DMS114 treated with DMSO at 0.1 percent for 48 hours (cell line): ENCODE data around the gene SLC29A3.
A peak's percentile ranks its signal among the peaks of the same experiment; 100 is the strongest.
"Not testable (repeated sequence)": the region's sequence is repeated elsewhere in the genome, so short reads cannot be mapped to it uniquely, and the experiment has no call there.

Experiments used
- DNase-seq: peaks from one replicate; lab custom pipeline; 2025; ENCODE audit not compliant: unreplicated experiment; lab: John Stamatoyannopoulos, UW

The SLC29A3 gene

DNA sequence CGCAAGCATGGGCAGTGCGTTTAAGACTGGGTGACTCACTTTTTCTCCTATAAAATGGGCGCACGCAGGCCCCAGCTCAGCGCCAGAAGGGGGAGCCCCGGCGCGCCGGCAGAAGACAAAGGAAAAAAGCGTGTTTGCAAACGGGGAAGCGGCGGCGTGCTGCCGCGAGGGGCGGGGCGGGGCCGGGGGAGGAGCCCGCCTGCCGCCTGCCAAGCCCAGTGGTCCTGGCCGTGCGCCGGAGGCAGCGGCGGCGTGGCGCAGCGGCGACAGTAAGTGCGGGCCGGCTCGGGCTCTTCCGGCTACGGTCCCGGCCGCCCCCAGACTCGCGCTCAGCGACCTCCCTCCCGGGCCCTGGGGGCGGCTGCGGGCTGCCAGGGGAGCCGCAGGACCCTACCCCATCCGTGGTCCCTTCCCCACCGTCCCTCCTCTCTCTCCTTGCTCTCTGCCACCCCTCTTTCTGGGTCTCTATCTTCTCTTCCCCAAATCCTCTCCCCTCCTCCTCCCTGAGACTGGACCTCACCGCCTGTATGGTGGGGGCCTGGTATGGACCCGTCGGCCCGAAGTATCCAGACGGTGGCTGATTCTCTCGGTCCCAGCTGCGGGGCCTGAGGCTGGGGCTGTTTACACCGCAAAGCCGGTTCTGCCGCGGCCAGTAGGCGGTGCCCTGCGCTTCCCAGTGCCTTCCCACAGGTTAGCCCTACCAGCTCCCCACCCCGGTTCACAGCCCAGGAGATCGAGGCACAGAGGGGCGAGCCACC is at the start of gene SLC29A3:
Gene SLC29A3, plus strand, starts transcription at position 218 of the 758 bp plus-strand sequence. Its CDS starts 51 bp downstream, at position 269.
- peak; percentile 79 for DNase-seq

DNA sequence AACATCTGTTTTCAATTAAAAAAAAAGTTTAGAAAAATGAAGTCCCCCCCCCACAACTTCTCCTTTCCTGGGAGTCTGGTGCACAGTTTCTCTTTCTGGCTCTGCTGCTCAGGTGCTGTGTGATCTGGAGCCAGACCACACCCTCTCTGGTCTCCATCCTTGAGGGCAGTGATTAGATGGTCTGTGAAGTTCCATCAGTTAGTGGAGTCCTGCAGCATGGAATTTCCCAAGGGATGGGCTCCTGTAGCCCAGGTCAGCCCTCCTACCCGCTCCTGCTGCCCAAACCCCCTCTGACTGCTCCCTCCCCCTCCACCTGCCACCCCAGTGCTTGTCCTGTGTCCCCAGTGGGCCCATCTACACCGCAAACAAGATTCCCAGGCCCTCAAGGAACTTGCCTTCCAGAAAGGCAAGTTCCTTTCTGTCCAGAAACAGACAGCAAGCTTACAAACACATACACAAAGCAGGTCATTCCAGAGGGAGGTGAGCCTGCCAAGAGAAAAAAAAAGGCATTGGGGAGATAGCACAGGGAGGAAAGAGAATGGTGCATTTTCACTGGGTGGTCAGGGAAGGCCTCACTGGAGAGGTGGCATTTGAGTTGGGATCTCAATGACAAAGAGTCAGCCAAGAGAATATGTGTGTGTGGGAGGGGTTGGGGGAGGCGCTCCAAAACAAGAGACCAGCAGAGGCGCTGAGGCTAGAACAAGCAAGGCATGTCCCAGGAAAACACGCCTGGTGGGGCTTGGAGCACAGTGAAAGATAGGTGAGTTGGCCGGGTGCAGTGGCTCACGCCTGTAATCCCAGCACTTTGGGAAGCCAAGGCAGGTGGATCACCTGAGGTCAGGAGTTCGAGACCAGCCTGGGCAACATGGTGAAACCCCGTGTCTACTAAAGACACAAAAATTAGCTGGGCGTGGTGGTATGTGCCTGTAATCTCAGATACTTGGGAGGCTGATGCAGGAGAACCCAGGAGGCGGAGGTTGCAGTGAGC is 49.5 kb upstream of the SLC29A3 start:
- no peak for DNase-seq

DNA sequence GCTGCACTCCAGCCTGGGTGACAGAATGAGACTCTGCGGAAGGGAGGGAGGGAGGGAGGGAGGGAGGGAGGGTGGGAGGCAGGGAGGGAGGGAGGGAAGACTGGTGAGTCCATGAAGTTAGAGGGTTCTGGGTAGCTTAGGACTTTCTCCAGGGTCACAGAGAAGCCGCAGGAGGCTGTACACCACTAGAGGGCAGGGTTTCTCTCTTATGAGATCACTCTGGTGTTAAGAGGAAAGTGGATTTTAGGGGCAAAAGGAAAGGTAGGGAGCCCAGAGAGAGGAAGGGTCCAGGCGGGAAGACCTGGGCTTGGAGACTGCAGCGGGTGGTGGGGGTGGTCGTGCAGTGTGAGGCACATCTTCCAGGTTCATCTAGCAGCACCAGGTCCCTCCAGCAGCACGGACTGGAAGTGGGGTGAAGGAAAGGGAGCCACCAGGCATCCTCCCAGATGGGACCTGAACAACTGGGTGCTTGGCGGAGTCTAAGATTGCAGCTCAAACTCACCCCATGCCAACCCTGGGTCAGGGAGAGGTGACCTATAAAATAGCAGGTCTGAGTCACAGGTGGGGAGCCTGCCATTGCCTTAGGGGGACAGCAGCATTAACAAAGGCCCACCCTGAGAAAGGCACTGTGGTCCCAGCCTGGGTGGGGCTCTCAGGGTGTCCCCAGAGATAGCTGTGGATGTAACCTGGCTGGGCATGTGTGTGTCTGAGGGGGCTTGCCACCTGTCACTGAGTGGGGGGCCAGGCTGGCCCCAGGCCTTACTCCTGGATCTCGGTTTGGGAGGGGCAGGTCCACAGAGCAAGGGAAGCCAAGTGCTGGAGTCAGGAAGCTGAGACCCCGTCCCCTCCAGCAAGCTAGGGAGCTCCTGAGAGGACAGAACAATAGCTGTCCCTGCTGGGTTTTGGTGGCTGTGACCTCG is 48.5 kb upstream of the SLC29A3 start:
- peak; percentile 47 for DNase-seq

DNA sequence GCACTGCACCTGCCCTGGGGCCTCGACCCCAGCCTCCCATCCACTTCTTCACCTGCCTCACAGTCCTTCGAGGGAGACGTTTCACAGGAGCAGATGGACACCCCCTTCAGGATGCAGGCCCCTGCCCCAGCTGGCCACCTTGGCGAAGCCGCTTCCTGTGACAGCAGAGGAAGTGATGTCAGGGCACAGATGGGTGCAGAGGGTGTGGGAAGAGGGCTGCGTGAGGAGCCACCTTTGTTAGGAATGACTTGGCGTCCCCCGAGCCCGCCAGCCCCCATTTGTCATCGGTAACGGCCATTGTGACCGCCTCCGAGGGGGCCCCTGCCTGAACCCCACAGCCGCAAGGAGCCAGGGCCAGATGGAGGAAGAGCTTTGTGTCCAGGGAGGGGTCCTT is 47.4 kb upstream of the SLC29A3 start:
- no peak for DNase-seq

DNA sequence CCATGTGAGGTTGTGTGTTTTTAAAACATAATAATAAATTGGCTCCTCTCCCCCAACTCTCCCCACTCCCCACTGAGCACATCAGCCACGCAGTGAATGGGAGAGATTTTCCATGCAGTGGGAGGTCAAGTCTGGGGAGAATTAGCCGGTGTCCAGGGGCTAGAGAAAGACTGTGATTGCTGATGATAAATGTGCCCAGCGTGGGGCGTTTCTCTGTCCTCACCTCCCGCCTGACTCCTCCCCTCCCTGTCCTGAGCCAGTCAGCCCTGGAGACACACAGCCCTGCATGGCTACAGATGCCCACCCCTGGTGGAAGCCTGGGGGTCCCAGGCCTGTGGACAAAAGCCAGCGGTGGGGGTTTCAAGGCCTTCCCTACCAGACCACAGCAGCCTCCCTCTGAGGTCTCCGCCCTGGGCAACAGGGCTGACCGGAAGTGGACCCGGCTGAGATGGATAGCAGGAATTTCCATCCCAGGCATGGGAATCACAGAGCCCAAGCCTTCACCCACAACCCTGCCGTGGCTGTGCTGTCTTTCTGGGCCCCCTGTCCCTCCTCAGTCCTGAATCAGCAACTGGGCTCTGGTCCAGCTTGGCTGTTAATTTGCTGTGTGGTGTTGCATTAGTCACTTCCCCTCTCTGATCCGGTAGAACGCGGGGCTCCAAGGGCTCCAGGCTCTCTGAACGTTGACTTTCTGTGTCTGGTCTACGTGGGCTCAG is 46.8 kb upstream of the SLC29A3 start:
- DNase-seq, result no peak

DNA sequence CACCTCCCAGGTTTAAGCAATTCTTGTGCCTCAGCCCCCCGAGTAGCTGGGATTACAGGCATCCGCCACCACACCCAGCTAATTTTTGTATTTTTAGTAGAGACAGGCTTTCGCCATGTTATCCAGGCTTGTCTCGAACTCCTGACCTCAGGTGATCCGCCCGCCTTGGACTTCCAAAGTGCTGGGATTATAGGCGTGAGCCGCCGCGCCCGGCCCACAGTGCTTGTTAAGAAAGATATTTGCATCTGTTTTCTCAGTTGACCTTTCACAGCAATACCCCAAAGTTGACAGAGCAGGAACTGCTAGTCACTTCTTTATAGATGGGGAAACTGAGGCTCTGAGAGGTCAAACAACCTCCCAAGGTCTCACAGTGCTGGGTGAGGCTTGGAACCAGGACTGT is 46.1 kb upstream of the SLC29A3 start:
- not testable (repeated sequence) for DNase-seq

DNA sequence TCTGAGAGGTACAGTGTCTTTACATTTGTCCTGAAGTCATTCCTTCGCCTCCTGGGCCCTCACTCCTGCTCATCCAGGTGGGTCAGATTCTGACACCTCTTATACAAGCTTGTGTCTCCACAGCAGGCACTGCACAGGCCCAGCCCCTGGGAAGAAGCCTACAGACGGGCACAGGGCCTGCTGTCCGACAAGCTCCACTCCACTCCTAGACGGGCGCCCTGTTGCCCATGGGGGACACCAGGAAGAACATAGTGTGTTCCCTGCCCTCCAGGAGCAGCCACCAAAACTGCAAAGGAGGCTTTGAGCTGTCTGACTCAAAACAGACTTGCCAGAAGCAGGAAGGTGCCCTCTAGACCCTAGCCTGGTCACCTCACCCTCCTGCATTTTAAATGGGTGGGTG is 45.6 kb upstream of the SLC29A3 start:
- DNase-seq, result no peak

DNA sequence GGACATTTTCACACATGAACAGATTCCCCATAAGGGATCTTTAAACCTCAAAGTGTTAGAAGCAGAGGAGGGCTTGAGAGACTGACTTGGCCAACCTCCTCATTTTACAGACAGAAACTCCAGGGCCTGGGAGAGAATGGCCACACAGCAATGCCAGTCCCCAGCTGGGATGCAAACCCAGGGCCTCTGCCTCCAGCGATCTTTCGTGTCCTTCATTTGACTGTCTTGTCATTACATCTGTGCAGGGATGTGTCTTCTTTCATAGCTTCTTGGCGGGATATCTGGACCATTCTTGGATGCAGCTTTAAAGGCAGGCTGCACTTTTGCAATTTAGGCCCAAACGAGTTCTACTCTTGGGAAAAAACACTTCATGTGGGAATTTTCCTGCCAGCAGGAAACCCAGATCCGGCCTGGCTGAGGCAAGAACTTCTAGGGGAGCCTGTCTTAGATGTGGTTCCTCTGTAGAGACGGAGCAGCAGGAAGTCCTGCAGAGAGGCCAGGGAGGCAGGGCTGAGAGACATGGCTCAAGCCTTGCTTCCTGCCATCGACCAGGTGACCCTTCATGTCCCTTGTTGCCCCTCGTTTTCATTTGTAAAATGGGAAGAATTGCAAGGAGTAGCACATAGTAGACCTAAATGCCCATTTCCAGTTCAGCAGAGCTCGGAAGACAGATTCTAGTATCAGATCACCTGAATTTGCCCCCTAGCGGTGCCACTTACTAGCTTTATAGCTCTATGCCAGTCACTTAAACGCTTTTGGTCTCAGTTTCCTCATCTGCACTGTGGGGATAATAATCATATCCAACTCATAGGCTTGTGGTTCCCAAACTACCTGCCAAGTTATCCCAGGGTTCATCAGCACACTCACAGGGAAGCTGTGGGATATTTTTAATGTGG is 43.9 kb upstream of the SLC29A3 start:
- no peak for DNase-seq

DNA sequence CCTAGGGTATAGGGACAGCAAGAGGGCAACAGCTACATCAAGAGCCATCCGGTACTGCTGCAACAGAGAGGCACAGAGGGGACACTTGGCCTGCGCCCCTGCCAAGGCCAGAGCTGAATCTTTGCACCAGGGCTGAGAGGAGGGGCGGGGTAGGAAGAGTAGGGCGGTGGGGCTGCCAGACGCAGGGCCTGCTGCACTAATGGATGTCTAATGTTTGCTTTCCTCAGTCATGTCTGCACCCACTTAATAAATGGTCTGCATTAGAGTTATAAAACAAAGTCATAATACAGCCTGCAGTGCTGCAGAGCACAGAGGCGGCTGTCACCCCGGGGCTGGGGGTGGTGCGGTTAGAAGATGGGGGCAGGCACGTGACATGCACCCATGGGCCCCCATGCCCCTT is 42.2 kb upstream of the SLC29A3 start:
- no peak for DNase-seq

DNA sequence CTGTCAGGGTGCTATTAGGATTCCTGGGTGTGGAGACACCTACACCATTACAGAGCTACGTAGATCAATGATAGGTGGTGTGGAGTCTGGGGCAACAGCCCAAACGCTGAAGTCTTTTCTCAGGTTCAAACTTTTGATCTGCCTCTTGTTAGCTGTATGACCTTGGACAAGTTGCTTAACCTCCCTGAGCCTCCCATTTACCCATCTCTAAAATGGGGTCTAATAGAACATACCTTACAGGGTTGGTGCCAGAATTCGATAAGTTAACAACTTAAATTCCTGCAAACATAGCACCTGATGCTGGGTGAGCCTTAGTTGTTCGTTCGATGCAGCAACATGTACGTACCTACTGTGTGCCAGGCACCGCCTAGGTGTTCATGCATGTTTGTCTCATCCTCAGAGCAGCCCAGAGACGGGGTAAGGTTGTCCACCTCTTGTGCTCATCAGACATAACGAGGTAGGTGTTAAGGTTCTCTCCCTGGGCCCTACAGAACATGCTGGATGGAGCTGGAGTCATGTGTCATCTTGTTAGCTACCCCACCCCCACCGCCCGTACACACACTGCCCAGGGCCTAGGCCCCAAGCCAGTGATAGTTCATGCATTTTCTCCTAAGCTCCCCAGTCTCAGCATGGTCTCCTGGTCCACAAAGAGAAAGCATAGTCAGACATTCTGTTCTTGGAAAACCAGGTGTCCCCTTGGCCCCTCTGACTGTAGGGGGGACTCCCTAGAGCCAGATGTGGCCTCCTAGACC is 41.0 kb upstream of the SLC29A3 start:
- no peak for DNase-seq

DNA sequence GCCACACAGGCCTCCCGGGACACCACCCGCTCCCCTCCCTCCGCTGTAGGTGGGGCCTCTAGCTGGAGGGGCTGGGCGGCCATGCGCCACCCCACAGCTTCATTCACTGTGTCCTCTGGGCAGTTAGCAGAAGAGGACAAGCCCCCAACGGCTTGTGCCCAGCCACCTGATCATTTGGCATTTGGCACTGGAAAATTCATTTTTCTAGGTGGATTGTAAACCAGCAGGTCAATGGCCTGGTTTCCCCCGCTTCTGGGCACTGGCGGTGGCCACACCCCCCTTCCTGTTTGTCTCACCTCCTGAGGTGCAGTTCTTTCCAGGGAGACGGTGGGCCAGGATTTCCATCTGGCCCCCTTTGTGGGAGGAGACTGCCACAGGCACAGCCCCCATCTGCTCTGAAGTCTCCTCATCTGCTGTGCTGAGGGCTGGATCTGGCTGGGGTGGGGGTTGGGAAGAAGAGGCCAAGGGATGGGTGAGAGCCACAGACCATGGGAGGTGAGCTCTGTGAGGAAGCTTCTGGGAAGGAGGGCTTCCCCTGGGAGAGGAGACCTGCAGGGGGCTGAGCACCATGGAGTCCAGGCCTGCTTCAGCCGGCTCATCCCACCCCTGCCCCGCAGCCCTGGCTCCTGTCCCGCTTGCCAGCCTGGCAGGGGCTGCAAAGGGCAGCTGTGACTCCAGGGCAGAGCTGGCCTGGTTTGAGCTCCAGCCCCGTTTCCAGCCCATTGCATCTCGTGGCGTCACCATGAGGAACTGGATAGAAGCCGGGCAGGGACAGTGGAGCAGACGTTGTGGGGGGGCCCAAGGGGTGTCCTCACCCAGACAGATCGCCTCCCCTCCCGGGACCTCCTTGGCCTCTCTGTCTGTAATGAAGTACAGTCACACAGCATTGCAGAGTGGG is 40.1 kb upstream of the SLC29A3 start:
- DNase-seq, result no peak

DNA sequence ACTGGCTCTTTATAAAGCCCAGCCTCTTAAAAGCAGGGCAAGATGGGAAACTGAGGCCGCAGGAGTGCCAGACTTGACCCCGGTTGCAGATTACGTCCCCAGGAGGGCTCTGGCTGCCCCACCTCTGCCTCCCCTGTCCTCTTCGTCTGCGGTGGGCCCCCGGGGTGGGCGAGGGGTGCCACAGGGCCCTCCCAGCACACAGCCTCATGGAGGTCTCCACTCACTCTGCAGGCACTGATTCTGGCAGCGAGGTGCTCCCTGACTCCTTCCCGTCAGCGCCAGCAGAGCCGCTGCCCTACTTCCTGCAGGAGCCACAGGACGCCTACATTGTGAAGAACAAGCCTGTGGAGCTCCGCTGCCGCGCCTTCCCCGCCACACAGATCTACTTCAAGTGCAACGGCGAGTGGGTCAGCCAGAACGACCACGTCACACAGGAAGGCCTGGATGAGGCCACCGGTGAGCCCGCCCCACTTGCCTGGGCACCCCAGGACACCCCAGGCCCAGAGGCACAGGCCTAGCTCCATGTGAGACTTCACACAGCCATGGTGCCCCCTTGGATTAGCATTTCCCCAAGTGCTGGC is 39.4 kb upstream of the SLC29A3 start:
- DNase-seq, result no peak

DNA sequence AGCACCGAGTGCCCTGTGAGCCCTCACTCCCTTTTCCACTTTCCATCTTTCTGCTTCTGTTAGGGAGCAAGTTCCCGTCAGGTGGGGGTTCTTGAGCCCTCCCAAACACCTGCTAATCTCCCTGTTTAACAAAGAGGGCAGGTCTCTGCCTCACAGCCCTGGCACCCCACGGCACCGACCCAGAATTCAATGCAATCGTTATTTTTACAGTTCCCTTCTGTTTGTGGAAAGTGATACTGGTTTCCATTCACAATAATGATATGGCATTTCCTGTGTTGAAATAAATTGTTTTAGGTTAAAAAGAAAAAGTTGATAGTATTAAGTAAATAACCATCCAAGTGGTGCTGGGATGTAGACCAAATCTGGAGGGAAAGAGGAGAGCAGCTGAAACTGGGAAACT is 38.8 kb upstream of the SLC29A3 start:
- no peak for DNase-seq

DNA sequence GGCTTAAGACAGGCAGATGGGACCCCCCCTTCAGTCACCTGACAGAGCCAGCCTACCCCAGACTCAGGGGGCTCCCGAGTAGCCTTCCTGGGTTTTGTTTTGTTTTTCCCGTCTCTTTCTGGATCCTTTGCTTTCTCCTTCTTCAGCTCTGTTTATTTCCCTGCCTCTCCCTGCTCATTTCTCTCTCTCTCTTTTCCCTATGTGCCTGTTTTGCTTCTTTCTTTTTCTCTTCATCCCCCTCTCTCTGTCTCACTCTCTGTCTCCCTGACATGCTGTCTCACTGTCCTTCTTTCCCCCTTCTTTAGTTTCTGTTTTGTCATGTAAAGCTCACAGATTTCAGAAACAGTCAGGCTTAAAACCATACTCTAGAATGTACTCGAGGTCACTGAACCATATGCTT is 38.2 kb upstream of the SLC29A3 start:
- no peak for DNase-seq

DNA sequence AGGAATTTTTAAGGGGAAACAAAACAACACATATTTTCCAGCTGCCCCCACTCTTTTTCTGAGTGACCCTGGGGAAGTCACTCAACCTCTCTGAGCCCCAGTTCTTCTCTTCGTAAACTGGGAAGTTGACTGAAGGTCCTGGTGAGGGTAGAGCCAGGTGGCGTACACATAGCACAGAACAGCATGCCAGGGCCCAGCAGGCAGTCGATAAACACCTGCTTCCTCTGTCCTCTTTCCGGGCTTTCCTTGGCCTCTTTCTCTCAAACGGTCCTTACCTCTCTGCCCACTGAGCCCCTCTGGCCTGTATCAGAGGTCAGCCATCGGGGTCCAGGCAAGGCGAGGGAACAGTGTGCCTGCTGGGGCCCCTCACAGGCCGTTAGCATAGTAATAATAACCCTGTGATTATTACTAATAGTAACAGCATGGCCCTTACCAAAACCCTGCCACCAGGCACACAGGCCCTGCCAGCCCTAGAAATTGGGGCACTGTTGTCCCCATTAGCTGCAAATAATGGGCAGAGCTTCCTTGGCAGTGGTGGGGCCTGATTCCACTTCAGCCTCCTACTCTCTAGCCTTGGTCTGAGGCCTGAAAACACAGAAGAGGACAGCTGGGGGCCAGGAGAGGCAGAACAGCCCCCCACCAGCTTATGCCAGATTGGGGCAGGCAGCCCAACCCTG is 37.3 kb upstream of the SLC29A3 start:
- no peak for DNase-seq

DNA sequence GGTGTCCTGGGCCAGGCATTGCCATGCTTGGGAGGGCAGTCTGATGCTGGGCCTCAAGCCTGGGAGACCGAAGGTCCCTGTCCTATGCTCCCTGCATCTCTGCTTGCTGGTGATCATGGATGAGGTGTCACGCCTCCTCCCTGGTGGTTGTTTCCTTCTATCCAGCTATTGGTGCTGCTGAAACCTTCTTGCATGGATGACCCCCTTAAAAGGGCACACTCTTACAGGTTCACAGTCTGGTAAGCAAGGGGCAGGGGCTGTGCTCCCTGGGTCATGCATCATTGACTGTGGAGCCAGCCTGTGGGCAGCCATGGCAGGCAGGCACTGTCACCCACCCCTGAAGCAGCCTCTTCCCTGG is 36.8 kb upstream of the SLC29A3 start:
- DNase-seq, result no peak

DNA sequence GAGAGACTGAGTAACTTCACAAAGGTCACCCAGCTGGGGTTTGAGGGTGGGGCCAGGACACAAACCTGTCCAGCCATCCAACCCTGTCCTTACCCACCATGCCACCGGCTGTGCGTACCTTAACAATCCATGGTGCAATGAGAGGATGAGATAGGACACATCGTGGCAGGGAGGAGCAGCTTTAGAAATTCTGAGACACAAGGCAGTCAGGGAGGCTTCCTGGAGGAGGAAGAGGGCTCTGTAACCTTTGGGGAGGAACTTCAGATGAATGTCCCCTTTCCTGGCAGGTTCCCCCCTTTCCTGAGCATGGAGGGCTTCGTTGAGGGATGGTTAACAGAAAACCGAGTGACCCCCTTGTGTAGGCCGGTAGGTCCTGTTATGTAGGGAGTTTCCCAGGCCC is 35.6 kb upstream of the SLC29A3 start:
- DNase-seq, result no peak
